MM.1S (cell line): ENCODE data around the gene MPZ.

Experiments used
- DNase-seq: peaks from one replicate; pipeline ENCODE4 v3.0.0-alpha.2; 2015
- H2AFZ ChIP-seq: fragments of 300-600 bp; sonication (generic); 2 replicates; pipeline ENCODE4 v1.6.0; 2016; ENCODE audit warnings: antibody characterized with exemption, low read length
- H3F3A ChIP-seq: fragments of 300-600 bp; sonication (generic); 2 replicates; pipeline ENCODE4 v1.6.1; 2016; ENCODE audit warnings: mild to moderate bottlenecking, antibody characterized with exemption, low read length, moderate library complexity, mixed read lengths; ENCODE audit not compliant: insufficient read depth
- H3K27ac ChIP-seq: fragments of 300-600 bp; sonication (generic); 2 replicates; pipeline ENCODE4 v1.5.1; 2016; ENCODE audit warnings: mild to moderate bottlenecking, low read length
- H3K27me3 ChIP-seq: fragments of 300-600 bp; sonication (generic); replicated peaks from 2 replicates; pipeline ENCODE4 v1.6.0; 2016; ENCODE audit warnings: low read length; ENCODE audit not compliant: insufficient read depth
- H3K36me3 ChIP-seq: fragments of 300-600 bp; sonication (generic); replicated peaks from 2 replicates; pipeline ENCODE4 v1.6.1; 2016; ENCODE audit warnings: mild to moderate bottlenecking, low read length, mixed read lengths; ENCODE audit not compliant: insufficient read depth
- H3K4me1 ChIP-seq: fragments of 300-600 bp; sonication (generic); 2 replicates; pipeline ENCODE4 v1.6.1; 2016; ENCODE audit warnings: low read length, mixed read lengths
- H3K4me2 ChIP-seq: fragments of 300-600 bp; sonication (generic); 2 replicates; pipeline ENCODE4 v1.6.0; 2016; ENCODE audit warnings: low read depth, low read length
- H3K4me3 ChIP-seq: fragments of 300-600 bp; sonication (generic); 2 replicates; pipeline ENCODE4 v1.5.1; 2016; ENCODE audit warnings: low read length, mixed read lengths
- H3K79me2 ChIP-seq: fragments of 300-600 bp; sonication (generic); 2 replicates; pipeline ENCODE4 v1.6.1; 2016; ENCODE audit warnings: mixed run types, low read length, mixed read lengths
- H3K9ac ChIP-seq: fragments of 300-600 bp; sonication (generic); 2 replicates; pipeline ENCODE4 v1.6.1; 2016; ENCODE audit warnings: low read length, mixed read lengths
- H3K9me2 ChIP-seq: fragments of 300-600 bp; sonication (generic); replicated peaks from 2 replicates; pipeline ENCODE4 v1.6.1; 2016; ENCODE audit warnings: mild to moderate bottlenecking, low read length, mixed read lengths; ENCODE audit not compliant: insufficient read depth
- H3K9me3 ChIP-seq: fragments of 300-600 bp; sonication (generic); replicated peaks from 2 replicates; pipeline ENCODE4 v1.6.1; 2016; ENCODE audit warnings: mild to moderate bottlenecking, low read length, mixed read lengths; ENCODE audit not compliant: insufficient read depth
- H4K20me1 ChIP-seq: fragments of 300-600 bp; sonication (generic); 2 replicates; pipeline ENCODE4 v1.6.1; 2016; ENCODE audit warnings: mild to moderate bottlenecking, low read length, moderate library complexity, mixed read lengths; ENCODE audit not compliant: insufficient read depth
- EZH2 ChIP-seq: fragments of 300-600 bp; sonication (generic); optimal IDR thresholded peaks from 2 replicates; pipeline ENCODE3; 2017; ENCODE audit warnings: low read depth, mild to moderate bottlenecking, antibody characterized with exemption, low read length, mixed read lengths
- EZH2phosphoT487 ChIP-seq: fragments of 300-600 bp; sonication (generic); IDR thresholded peaks from 2 replicates; pipeline ENCODE4 v1.6.1; 2018; ENCODE audit warnings: antibody characterized with exemption, low read length
- TF ChIP-seq, protein P1 (sequence below): fragments of 300-600 bp; sonication (generic); IDR thresholded peaks from 2 replicates; pipeline ENCODE4 v1.5.1; 2016; ENCODE audit warnings: antibody characterized with exemption, low read length, mixed read lengths

MPZ gene

DNA sequence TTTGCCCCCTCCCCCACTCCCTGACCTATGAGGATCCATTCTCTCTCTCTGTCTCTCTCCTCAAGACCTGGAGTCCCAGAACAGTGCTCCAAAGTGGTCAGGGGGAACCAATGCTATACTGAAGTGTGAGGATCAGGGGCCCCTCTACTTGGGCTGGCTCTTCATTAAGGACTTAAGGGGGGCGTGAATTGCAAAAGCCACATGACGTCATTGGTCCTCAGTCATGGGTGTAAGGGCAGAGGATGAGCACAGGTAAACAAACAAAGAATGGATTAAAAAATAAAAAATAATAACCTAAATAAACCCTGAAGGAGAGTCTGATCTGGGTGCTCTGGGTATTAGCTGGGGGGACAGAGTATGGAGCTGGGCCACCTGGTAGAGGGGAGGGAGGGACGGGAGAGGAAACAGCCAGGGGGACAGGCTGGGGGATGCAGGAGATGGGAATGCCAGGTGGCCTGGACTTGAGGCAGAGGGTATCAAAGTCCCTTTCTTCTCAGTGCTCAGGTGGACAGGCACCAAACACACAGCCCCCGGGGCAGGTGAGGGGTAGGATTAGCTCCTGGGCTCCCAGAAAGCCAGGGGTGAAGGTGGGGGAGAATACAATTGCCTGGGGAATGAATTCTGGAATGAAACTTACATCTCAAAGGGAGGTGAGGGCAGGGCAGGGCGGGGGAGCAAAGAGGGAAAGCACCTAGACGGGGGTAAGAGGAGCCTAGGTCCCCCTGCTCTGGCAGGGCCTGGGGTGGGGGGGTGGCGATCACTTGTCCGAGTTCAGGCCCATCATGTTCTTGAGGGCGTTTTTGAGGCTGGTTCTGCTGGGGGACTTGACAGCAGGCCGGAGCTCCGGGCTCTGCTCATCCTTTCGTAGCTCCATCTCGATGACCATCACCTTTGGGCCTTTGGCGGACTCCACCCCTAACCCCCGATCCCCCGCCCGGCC lies 4.6 kb downstream of the MPZ start:
- no peak overlapping the region for H3K27ac ChIP-seq
- H3K36me3 ChIP-seq = no peaks in the 10 kb centered on the region
- H3K9ac ChIP-seq = peak overlapping the region; percentile 23; the same call in 1 of the 2 replicates
- no peaks in the 10 kb centered on the region for H3F3A ChIP-seq
- H3K9me2 ChIP-seq = no peaks in the 10 kb centered on the region
- H3K79me2 ChIP-seq = 0 out of 2 replicates have a peak, but pooled peaks cover 3% of the 10 kb centered on the region
- H2AFZ ChIP-seq = peak overlapping the region; percentile 71
- peak overlapping the region; percentile 44 for H3K4me2 ChIP-seq
- no peaks in the 10 kb centered on the region for H4K20me1 ChIP-seq
- H3K27me3 ChIP-seq = no peaks in the 10 kb centered on the region
- H3K4me3 ChIP-seq = peak overlapping the region; percentile 60
- no peaks in the 10 kb centered on the region for H3K9me3 ChIP-seq
- H3K4me1 ChIP-seq = 0 out of 2 replicates have a peak, but pooled peaks cover 3% of the 10 kb centered on the region
- no peak for DNase-seq
- TF ChIP-seq EZH2 = no peak
- no peak for TF ChIP-seq EZH2phosphoT487
- TF ChIP-seq, protein P1, sequence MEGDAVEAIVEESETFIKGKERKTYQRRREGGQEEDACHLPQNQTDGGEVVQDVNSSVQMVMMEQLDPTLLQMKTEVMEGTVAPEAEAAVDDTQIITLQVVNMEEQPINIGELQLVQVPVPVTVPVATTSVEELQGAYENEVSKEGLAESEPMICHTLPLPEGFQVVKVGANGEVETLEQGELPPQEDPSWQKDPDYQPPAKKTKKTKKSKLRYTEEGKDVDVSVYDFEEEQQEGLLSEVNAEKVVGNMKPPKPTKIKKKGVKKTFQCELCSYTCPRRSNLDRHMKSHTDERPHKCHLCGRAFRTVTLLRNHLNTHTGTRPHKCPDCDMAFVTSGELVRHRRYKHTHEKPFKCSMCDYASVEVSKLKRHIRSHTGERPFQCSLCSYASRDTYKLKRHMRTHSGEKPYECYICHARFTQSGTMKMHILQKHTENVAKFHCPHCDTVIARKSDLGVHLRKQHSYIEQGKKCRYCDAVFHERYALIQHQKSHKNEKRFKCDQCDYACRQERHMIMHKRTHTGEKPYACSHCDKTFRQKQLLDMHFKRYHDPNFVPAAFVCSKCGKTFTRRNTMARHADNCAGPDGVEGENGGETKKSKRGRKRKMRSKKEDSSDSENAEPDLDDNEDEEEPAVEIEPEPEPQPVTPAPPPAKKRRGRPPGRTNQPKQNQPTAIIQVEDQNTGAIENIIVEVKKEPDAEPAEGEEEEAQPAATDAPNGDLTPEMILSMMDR = no peak

- Histone ChIP-seq H2AFZ (no peak overlapping the region), H3K9me2 (no peaks in the 10 kb centered on the region), H4K20me1 (no peaks in the 10 kb centered on the region), H3K9me3 (no peaks in the 10 kb centered on the region), H3K4me3 (no peak overlapping the region), H3K36me3 (no peaks in the 10 kb centered on the region), H3K4me1 (no peaks in the 10 kb centered on the region), H3K4me2 (no peak overlapping the region), H3K79me2 (0 out of 2 replicates have a peak, but pooled peaks cover 3% of the 10 kb centered on the region), H3F3A (no peaks in the 10 kb centered on the region; the same call in 1 of the 2 replicates), H3K27ac (no peak overlapping the region), H3K9ac (no peak overlapping the region), H3K27me3 (no peaks in the 10 kb centered on the region)
- no peak for DNase-seq
- TF ChIP-seq EZH2 = no peak
- TF ChIP-seq, protein P1 = no peak
- TF ChIP-seq EZH2phosphoT487 = no peak
Observed at GRCh38 chr1:161300478-161300877, 9.3 kb downstream of the MPZ start.

- no peak overlapping the region for H3K4me2 ChIP-seq
- H3F3A ChIP-seq = no peaks in the 10 kb centered on the region; the same call in 1 of the 2 replicates
- no peak overlapping the region for H3K27ac ChIP-seq
- H3K4me3 ChIP-seq = no peak overlapping the region
- no peaks in the 10 kb centered on the region for H4K20me1 ChIP-seq
- no peaks in the 10 kb centered on the region for H3K9me2 ChIP-seq
- H3K36me3 ChIP-seq = no peaks in the 10 kb centered on the region
- H2AFZ ChIP-seq = no peak overlapping the region
- H3K27me3 ChIP-seq = no peaks in the 10 kb centered on the region
- TF ChIP-seq EZH2 = no peak
- no peak for TF ChIP-seq EZH2phosphoT487
- TF ChIP-seq, protein P1 = no peak
- H3K9me3 ChIP-seq = no peaks in the 10 kb centered on the region
- no peak overlapping the region for H3K9ac ChIP-seq
- no peaks in the 10 kb centered on the region for H3K79me2 ChIP-seq
- no peak for DNase-seq
- H3K4me1 ChIP-seq = no peaks in the 10 kb centered on the region
Observed at GRCh38 chr1:161299347-161299746, 10.4 kb downstream of the MPZ start.
